ENCODE data around the gene OR2T10.
"Not testable (repeated sequence)": the region's sequence is repeated elsewhere in the genome, so short reads cannot be mapped to it uniquely, and the experiment has no call there.

OR2T10 gene, protein sequence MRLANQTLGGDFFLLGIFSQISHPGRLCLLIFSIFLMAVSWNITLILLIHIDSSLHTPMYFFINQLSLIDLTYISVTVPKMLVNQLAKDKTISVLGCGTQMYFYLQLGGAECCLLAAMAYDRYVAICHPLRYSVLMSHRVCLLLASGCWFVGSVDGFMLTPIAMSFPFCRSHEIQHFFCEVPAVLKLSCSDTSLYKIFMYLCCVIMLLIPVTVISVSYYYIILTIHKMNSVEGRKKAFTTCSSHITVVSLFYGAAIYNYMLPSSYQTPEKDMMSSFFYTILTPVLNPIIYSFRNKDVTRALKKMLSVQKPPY

DNA sequence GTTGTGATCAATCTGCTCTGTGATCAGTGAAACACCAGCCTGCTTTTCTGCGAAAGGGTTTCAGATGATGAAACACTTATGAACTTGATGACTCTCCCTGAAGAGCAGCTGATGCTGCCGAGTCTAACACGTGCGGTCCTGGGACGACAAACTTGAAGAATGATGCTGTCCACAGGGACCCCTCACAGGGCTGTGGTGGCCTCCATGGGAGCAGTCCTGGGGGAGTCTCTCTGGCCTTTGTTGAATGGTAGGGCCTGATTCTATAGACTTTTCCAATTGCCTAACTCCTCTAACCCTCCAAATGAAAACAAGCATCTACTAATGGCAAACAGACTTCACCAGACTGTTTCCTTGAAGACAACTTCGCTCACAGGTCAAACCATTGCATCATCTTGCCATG is at the start of gene OR2T10:
Gene OR2T10 (minus strand): TSS at position 112 of the 400 bp plus-strand sequence. CDS start 3,932 bp downstream, outside the sequence.
- DNase-seq (ENCODE audit: extremely low read depth, low read depth) = no peak

DNA sequence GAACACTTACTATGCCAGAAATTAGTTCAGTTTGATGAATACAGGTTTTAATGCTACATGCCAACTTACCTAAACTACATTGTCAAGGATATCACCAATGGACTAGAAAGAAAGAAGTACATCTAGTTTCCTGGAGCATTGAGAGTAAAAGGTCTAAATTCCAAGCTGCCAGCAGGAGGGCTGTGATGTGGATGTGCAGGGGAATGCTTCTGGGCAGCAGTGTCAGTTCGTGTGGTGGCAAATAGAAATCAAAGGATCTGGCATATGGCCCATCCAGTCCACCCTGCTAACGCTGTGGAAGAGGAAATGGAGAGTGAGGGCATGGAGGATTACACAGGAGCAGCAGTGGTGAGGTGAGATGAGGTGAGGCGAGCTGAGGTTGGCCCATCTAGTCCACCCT is 47.7 kb upstream of the OR2T10 start, which contains the start of gene OR2T35:
Gene OR2T35 (minus strand): TSS at position 101 of the 400 bp plus-strand sequence. CDS start 6,020 bp downstream, outside the sequence.
- not testable (repeated sequence) for DNase-seq (ENCODE audit: extremely low read depth, low read depth)

More for the DNA sequence above, at the start of gene OR2T10:
- TF ChIP-seq, protein P1, sequence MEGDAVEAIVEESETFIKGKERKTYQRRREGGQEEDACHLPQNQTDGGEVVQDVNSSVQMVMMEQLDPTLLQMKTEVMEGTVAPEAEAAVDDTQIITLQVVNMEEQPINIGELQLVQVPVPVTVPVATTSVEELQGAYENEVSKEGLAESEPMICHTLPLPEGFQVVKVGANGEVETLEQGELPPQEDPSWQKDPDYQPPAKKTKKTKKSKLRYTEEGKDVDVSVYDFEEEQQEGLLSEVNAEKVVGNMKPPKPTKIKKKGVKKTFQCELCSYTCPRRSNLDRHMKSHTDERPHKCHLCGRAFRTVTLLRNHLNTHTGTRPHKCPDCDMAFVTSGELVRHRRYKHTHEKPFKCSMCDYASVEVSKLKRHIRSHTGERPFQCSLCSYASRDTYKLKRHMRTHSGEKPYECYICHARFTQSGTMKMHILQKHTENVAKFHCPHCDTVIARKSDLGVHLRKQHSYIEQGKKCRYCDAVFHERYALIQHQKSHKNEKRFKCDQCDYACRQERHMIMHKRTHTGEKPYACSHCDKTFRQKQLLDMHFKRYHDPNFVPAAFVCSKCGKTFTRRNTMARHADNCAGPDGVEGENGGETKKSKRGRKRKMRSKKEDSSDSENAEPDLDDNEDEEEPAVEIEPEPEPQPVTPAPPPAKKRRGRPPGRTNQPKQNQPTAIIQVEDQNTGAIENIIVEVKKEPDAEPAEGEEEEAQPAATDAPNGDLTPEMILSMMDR (IDR thresholded peaks at IDR 0.05; ENCODE audit: low read depth, low read length) = no peak

DNA sequence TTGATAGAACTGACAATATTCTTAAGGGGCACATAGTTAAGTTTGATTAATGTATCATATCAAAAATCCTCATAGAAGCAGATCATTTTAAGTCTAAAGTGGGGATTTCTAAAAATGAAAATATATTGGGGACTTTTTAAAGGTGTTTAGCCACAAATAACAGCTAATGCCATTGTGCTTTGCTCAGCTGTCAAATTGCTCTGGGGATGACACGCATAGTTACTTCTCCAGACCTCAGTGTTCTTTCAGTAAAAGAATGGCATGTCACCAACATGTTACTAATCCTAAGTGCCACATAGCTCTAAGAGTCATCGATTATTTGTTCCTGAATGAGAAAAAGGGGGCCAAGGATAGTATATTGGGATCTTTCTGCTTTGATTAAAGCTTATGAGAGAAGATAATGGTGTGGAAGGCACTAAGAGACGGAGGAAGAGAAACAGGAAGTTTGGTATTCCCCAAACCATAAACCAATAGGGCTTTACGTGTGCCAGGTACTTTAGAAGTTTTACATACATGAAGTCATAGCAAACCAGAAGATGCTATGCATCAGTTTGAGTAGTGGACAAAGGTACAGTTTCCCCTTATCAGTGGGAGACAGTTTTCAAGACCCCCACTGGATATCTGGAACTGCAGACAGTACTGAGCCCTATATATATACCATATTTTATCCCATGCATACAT is 45.6 kb upstream of the OR2T10 start:
- not testable (repeated sequence) for DNase-seq (ENCODE audit: extremely low read depth, low read depth)

DNA sequence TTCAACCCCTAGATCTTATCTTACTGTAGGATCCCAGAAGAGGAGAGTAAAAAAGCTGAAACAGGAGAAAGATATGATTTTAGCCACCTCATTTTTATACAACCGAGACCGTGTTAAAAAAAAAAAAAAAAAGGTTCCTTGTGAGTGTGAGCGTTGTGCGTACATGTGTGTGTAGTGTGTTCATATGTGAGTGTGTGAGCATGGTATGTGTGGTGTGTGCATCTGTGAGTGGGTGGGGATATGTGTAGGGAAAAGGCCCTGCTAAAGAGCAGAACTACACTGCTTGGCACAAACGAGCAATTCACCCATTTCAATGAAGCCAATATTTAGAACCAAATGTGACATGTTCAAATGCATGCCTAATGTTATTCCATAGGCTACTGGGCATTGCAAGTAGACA is 44.1 kb upstream of the OR2T10 start:
- not testable (repeated sequence) for DNase-seq (ENCODE audit: extremely low read depth, low read depth)

DNA sequence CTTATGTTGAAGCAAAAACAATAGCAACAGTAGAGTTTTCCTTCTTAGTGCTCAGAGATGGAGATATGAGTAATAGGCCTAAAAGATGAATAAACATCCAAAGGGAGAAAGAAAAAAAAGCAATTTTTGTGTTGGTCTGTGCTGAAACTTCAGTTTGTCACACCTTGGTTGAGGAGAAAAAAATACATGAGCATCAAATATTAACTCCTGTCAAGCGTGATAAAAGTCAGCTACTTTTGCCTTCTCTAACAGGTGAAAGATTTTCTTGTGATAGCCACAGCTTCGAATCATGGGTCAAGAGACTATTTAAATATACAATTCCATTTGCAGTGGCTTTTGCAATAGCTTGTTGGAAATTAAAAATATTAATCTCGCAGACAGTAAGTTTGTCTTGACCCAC is 43.4 kb upstream of the OR2T10 start:
- not testable (repeated sequence) for DNase-seq (ENCODE audit: extremely low read depth, low read depth)

DNA sequence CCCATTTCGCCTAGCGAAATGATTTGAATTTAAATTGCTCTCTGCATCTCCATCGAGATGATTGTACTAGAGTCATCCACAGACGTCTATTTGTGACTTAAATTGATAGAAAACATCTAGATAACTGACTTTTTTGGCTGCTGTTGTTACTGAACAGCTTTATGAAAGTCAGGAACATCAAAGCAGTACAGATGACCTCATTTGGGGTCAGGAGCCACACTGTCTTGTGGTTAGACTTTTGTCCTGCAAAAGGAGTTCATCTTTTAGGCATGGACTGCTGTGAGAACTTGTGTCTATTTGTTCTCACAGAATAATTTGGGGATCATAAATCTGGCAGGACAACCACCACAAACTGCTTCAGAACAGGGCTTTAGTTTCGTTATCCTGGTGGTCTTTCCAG is 42.2 kb upstream of the OR2T10 start:
- DNase-seq (ENCODE audit: extremely low read depth, low read depth) = not testable (repeated sequence)

DNA sequence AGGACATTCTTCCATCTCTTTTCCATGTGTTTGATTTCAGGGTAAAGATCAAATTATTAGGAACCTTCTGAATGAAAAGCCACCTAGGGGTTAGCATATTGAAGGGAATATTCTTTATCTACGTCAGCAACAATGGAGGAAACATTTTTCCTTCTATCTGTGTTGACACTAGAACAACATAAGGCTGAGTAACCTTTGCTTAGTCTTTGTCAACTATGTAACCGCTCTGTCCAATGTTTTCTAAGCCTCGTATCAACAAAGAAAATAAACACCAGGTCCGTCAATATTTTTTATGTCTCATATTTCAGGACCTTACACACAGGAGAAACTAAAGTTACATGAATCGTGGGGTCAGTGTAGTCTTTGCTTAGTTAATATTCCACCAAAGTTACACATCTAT is 39.1 kb upstream of the OR2T10 start:
- DNase-seq (ENCODE audit: extremely low read depth, low read depth) = not testable (repeated sequence)

DNA sequence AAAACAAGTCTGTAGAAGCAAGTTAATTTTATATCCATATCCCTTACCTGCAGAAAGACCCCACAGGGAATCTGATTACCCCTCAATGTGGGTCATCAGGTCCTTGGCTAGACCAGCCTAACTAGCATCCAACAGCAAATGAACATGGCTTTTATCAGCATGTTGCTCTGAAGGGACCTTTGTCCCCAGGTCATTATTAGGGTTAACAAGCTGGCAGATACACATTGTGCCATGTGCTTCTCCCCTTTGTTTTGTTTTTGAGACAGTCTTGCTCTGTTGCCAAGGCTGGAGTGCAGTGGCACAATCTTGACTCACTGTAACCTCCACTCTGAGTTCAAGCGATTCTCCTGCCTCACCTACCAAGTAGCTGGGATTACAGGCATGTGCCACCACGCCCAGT is 37.5 kb upstream of the OR2T10 start, which contains the start of gene OR2T11:
Gene OR2T11 (minus strand): TSS at position 101 of the 400 bp plus-strand sequence. CDS start 7,963 bp downstream, outside the sequence.
- not testable (repeated sequence) for DNase-seq (ENCODE audit: extremely low read depth, low read depth)

DNA sequence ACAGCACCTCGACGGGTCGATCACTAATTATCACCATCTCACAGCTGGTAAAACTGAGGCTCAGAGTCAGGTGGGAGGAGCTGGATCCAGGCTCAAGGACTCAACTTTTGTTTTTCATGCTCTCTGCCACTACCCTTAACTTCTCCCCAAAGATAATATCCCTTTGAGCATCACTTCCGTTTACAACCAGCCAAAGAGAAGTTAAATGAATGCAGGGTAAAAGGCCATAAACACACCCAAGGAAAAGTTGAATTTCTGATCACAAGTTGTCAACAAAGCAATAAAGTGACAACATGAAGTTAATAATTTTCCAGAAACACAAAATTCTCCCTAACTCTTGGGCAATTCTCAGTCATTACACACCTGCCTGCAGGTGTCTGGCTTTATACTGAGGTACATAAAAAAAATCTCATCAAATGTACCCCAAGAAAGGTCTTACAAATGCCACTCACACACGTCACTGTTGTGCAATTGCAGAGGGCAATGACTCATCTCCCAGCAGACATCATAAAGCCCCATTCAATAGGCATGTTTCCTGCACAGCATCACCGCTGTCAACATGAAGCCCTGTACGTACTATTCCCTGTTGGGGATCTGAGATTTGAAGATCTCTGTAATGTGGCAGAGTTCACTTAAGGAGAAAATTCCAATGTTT is 34.0 kb upstream of the OR2T10 start:
- TF ChIP-seq, protein P1 (IDR thresholded peaks at IDR 0.05; ENCODE audit: low read depth, low read length) = no peak
- no peak for DNase-seq (ENCODE audit: extremely low read depth, low read depth)

DNA sequence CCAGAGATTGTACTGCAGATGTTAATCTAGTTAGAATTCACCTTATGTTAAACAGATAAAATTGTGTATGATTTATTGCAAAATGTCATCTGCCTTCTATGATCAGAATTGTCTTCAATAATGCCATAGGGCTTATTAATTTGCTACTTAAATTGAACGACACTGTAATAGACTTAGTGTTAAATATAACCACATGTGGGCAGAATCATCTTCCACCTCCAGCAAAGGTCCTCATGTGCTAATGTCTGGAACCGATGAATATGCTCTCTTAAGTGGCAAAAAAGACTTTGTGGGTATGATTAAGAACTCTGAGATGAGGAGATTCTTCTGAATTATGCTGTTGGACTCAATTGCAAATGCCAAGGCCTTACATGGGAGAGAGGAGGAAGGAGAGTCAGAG is 33.1 kb upstream of the OR2T10 start:
- TF ChIP-seq, protein P1 (IDR thresholded peaks at IDR 0.05; ENCODE audit: low read depth, low read length) = no peak
- DNase-seq (ENCODE audit: extremely low read depth, low read depth) = no peak
